SH-SY5Y (cell line): ENCODE data around the gene GPBP1.

ENCODE experiments used
- GATA2 ChIP-seq: IDR thresholded peaks from 2 replicates; pipeline ENCODE4 v1.6.1; 2011; ENCODE audit warnings: mild to moderate bottlenecking, low read depth, low read length
- GATA3 ChIP-seq: IDR thresholded peaks from 2 replicates; pipeline ENCODE4 v1.6.1; 2011; ENCODE audit warnings: low read depth, mild to moderate bottlenecking, low read length, moderate library complexity

GPBP1 gene

GRCh38 chr5:57280853-57281252 lies 107.0 kb downstream of the GPBP1 start:
- no peak for TF ChIP-seq GATA2
- TF ChIP-seq GATA3 = no peak

GRCh38 chr5:57291894-57292293 lies 118.0 kb downstream of the GPBP1 start:
- TF ChIP-seq GATA2 (no peak), GATA3 (no peak)

DNA sequence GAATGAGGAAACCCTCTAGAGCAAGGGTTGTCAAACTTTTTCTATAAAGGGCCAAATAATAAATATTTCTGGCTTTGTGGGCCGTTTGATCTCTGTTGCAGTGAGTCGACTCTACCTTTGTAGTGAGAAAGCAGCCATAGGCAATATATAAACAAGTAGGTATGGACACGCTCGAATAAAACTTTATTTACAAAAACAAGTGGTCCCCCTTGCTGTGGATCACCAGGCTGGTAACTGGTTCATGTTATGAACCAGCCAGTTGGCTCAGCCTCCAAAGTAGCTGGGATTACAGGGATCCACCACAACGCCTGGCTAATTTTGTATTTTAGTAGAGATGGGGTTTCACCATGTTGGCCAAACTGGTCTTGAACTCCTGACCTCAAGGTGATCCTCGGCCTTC lies 118.5 kb downstream of the GPBP1 start:
- no peak for TF ChIP-seq GATA3
- no peak for TF ChIP-seq GATA2

GRCh38 chr5:57298295-57298984 lies 124.6 kb downstream of the GPBP1 start:
- TF ChIP-seq GATA2 (no peak), GATA3 (no peak)

DNA sequence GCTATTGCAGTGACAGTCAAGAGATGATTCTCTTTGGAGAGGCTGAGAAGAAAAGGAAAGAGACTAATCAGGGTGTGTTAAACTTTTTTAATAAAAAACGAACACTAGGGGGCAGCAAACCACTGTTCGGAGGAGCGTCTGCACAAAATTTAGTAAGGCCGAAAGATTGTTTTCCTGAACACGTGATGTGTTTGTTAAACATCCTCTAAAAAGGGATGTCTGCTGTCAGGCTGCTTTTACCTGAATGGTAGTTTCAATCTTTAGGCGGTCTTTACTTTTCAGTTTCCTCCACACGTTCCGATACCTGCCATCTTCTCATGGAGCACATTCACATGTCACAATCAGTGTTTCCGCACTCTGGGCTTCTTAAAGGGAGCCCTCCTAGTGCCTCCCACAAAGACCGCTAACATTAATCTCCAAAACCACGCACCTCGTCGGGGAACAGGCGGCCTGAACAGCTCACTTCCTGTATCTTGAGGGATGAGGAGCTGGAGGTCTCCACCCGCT lies 125.2 kb downstream of the GPBP1 start:
- no peak for TF ChIP-seq GATA3
- no peak for TF ChIP-seq GATA2

DNA sequence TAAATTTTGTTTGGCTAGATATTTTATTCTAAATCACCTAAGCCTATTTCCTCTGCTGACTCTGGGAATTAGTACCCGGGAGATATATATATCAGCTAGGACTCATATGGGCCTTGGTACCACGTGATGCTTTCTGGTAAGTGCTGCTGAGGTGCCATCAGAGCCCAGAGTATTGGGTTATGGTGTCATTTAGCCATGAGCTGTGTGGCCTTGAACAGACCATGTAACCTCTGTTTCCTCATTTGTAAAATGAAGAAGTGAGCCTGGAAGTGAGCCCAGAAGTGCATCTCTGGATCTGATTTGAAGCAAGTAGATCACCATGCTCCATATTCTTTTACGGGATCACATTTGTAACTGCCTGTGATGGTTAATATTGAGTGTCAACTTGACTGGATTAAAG lies 126.1 kb downstream of the GPBP1 start:
- TF ChIP-seq GATA3 = no peak
- no peak for TF ChIP-seq GATA2

GRCh38 chr5:57302164-57302563 lies 128.3 kb downstream of the GPBP1 start:
- TF ChIP-seq GATA2 (no peak), GATA3 (no peak)

DNA sequence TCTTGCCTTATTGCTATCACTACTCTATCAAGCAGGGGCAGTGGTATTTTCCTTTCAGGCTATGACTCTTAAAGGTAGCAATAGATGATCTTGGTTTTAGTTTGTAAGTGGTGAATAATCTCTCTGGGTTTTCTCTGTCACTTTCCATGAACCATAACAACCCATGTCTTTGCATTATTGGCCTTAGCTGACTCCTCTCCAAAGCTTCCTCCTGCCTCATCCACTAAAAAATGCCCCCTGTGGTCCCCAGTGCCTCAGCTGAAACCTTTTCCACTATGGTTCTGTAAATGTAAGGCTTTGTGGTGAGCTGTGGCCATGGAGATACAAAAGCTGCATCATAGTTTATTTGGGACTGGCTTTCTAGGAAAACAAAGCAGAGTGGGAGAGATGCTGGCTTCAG lies 128.8 kb downstream of the GPBP1 start:
- no peak for TF ChIP-seq GATA3
- TF ChIP-seq GATA2 = no peak

- TF ChIP-seq GATA2 = no peak
- no peak for TF ChIP-seq GATA3
Measured at GRCh38 chr5:57303985-57304384, 130.1 kb downstream of the GPBP1 start.

DNA sequence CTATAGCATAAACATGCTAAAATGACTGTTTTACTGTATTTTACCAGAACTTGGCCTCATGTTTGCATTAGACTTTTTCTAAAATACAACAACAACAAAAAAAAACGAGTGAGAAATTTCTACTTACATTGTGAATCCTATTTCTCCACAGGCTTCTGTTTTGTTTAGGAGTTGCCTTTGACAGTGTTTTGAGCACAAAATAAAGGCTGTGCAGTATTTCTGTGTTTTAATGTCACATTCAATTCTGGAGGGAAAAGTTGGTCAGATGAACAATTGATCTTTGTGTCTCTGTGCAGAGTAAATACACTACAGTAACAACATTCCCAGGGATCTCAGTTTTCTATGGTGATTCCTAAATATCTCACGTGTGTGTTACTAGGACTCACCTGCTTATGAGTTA lies 131.1 kb downstream of the GPBP1 start:
- TF ChIP-seq GATA3 (no peak), GATA2 (no peak)

DNA sequence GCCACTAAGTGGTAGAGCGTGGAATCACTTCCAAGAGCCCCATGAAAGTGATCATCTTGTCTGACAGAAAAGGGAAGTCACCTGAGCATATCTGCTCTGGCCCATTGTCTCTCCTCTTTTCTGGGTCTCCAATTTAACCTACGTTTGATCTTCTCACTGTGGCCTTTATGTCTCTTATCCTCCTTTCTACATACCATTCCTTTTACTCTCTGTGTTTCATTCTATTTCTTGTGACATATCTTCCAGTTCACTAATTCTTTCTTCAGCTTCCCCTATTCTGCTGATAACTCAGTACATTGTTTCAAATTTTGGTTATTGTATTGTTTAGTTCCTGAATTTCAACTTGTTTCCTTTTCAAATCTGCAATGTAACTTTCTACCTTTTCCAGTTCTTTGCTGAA lies 132.5 kb downstream of the GPBP1 start:
- TF ChIP-seq GATA3 = no peak
- TF ChIP-seq GATA2 = no peak

- TF ChIP-seq GATA3 (no peak), GATA2 (no peak)
Measured at GRCh38 chr5:57307516-57307915, 133.7 kb downstream of the GPBP1 start.

- TF ChIP-seq GATA3 (no peak), GATA2 (no peak)
Measured at GRCh38 chr5:57311251-57311650, 137.4 kb downstream of the GPBP1 start.

DNA sequence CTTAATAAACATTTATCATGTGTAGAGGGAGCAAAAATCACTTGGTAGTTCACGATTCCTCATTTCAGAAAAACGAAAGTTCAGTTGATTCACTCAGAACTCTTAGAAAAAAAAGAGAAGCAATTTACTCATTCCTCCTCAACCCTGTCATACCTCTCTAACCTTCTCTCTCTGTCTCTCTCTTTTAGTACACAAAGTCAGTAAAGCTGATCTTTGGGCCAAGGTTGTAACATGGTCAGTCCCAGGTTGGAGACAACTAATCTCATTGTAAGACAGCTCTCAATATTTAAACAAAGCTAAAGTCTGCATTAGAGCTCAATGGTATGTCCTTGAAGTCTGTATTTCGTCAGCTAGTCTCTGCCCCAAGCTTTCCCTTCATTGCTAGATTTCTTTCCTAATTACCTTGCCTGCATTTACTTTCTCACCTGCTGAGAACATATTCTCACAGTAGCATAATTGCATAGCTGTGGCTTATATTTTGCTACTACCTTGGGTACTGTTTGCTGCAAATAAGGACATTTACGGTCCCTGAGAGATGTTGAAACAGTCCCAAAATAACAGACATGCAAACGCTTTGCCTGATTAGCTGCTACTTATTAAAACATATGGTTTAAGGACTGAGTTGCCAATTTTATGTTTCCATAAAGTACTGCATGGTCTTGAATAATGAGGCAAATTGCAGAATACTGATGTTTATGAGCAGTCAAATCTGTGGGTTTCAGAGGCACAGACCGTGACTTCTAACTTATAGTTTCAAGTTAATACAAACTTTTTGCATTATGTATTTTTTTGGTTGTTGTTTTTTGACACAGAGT lies 138.3 kb downstream of the GPBP1 start:
- TF ChIP-seq GATA2 (no peak), GATA3 (no peak)

DNA sequence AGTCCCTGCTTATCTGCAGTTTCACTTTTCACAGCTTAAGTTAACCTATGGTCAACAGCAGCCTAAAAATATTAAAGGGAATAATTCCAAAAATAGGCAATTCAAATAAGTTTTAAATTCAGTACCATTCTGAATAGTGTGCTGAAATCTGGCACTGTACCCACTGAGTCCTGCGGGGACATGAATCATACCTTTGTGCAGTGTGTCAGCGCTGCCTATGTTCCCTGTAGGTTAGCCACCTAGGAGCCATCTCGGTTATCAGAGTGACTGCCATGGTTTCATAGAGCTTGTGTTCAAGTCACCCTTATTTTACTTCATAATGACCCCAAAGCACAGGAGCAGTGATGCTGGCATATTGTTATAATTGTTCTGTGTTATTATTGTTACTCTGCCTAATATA lies 139.9 kb downstream of the GPBP1 start:
- TF ChIP-seq GATA3 = no peak
- no peak for TF ChIP-seq GATA2
